NK-92 (cell line): ENCODE measurements around the gene OSTN.

Source experiments
- DNase-seq: peaks from one replicate; lab custom pipeline; 2025; ENCODE audit not compliant: unreplicated experiment; lab: John Stamatoyannopoulos, UW

OSTN gene

DNA sequence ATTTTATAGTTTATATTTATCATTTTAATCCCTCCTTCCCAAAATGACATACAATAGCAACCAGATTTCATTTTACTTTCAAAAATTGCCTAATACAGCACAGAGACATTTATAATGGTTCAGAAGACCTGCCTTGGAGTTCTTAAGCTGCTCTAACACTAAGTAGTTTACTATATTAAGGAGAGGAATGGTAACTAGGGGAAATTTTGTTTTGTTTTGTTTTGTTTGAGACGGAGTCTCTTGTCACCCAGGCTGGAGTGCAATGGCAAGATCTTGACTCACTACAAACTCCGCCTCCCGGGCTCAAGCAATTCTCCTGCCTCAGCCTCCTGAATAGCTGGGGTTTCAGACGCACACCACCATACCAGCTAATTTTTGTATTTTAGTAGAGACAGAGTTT, 107.4 kb downstream of the OSTN start:
- DNase-seq, result no peak

DNA sequence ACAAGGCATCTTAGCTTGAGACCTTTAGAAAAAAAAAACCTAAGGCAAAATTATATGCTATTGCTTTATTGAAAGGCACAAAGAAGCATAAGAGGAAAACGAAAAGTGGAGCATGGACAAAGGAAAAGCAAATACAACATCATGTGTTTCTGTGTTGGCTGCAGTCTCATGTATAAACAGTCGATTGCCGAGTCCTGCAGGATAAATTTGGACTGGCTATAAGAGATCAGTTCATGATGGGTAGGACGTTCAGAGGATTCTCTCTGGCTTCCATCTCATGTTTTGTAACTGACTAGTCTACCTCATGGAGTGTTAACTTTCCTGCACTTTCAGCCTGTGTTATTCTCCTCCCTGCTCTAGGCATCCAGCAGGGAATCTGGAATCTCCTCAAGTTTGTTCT, 108.3 kb downstream of the OSTN start:
- DNase-seq, result no peak

DNA sequence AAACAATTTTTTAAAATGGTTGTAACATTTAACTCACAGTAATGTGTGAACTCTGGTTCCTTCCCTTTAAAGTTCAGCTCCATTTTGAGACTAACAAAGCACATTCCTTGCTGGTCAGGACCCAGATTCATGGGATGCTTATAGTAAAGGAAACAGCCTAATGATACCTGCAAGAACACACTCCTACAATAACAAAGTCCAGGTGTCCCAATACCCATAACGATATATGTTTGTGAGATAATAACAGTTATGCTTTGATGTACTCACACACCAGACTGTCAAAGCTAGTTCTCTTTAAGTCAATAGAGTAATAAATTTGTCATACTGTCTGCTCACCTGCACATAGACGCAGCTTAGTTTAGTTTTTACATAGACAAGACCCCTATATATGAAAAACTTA, 114.3 kb downstream of the OSTN start:
- no peak for DNase-seq

DNA sequence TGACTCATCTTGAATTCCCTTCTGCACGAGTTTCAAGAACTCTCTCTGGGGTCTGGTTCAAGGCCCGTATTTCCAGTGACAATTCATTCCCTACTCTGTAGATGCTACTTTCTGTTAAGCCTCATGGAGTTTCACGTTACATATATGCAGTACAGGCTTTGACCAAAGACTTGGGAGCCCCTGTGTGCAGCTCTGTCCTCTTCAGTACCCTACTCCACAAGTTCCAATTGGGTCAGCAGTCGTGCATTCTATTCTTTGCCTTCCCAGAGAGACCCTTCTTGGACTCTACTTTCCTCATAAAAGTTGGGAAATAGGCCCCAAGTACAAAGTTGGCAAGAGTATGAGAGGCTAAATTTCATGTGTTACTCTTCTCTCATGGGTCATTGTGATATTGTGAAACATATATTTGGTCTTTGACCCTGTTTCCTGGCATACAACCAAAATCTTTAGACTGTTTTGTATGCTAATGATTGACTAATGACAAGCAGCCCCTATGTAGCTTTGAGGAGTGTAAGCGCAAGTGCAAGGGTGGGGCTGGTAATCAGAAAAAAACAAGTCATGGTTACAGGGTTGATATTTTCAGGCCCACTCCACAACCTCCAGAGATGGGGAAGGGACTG, 115.2 kb downstream of the OSTN start:
- DNase-seq, result no peak
